ENCODE results near the gene TUBB2A. TPM values are rescaled to one million over a fixed set of nuclear protein-coding genes. Genes with fewer than 3 reads are reported as not detected.
"Not testable (repeated sequence)": the region's sequence is repeated elsewhere in the genome, so short reads cannot be mapped to it uniquely, and the experiment has no call there.

TUBB2A gene
- total and polyA plus RNA-seq, 2 of the 13 experiments (the other 11 are each of a cell fraction or from before 2014, with no cell fraction given), result 35.3 to 106 TPM

- peak; percentile 55 for TF ChIP-seq ZNF687 (CRISPR knock-in tag; IDR thresholded peaks at IDR 0.05)
- no peak for TF ChIP-seq PPARG (CRISPR knock-in tag; conservative IDR thresholded peaks at IDR 0.05)
- TF ChIP-seq MEIS1 (CRISPR knock-in tag; IDR thresholded peaks at IDR 0.05; ENCODE audit: borderline replicate concordance), result no peak
- no peak for TF ChIP-seq ZBTB14 (CRISPR knock-in tag; IDR thresholded peaks at IDR 0.05)
- TF ChIP-seq USF2 (IDR thresholded peaks at IDR 0.05; ENCODE audit: low read depth, low read length), result no peak
- peak; percentile 39; the same call in 1 of the 2 replicates for TF ChIP-seq USF2 (CRISPR knock-in tag; IDR thresholded peaks at IDR 0.05; ENCODE audit: borderline replicate concordance)
- TF ChIP-seq LCORL (IDR thresholded peaks at IDR 0.05), result no peak
- TF ChIP-seq LCORL (CRISPR knock-in tag; IDR thresholded peaks at IDR 0.05), result no peak
- TF ChIP-seq E2F1 (CRISPR knock-in tag; IDR thresholded peaks at IDR 0.05), result no peak
- TF ChIP-seq NFE2L1 (CRISPR knock-in tag; IDR thresholded peaks at IDR 0.05; ENCODE audit: borderline replicate concordance), result no peak
- TF ChIP-seq SALL1 (CRISPR knock-in tag; IDR thresholded peaks at IDR 0.05), result peak; percentile 40; the same call in 1 of the 2 replicates
- TF ChIP-seq ZNF563 (CRISPR knock-in tag; IDR thresholded peaks at IDR 0.05), result no peak
Observed at GRCh38 chr6:3175715-3176402, 18.5 kb upstream of the TUBB2A start (continued).

- POLR2A ChIA-PET; H3K4me2 ChIP-seq (ENCODE audit: low read depth, low read length); H3K79me2 ChIP-seq (ENCODE audit: insufficient read depth, low read length); H2AFZ ChIP-seq (ENCODE audit: low read length); DNase-seq (ENCODE audit: low spot score); BruUV-seq (replicated peaks); in situ Hi-C loops (cut with HindIII; ENCODE audit: extremely low pct_ligation_motif_present, low pct_unique_long_range_greater_than_20kb); H3K36me3 ChIP-seq (replicated peaks in 1 of 2; ENCODE audit: control insufficient read depth in 1 of 2, insufficient read depth in 2 of 2, low read length in 2 of 2); FAIRE-seq; H3K9me3 ChIP-seq (ENCODE audit: low read length); ATAC-seq; H4K20me1 ChIP-seq (ENCODE audit: insufficient read depth, low read length); intact Hi-C loops (cut with micrococcal nuclease; ENCODE audit: unreplicated experiment); CTCF ChIA-PET (ENCODE audit: low intra/inter-chr PET ratio, low total read pairs); H3K27ac ChIP-seq (ENCODE audit: extremely low read length, insufficient read depth, low read length); H3K27me3 ChIP-seq (ENCODE audit: control insufficient read depth in 1 of 2, insufficient read depth in 2 of 2, low read length in 2 of 2); H3K9ac ChIP-seq (ENCODE audit: insufficient read depth, low read depth, low read length); H3K4me3 ChIP-seq (replicated peaks in 1 of 3; ENCODE audit: insufficient read depth in 1 of 3, low read depth in 2 of 3, low read length in 3 of 3): not testable (repeated sequence)
- 82% methylated on average over 11 of the region's 11 CpGs for WGBS (ENCODE audit: low lambda C conversion rate)
- peaks cover 21% of the 10 kb centered on the region for H3K4me1 ChIP-seq (ENCODE audit: insufficient read depth, low read length)
Observed at GRCh38 chr6:3173636-3174089, 16.3 kb upstream of the TUBB2A start.

Measured in HepG2 (cell line).